Osteoblast (primary cell): Measurements from ENCODE around the gene TBCD. TPM values are rescaled to one million over a fixed set of nuclear protein-coding genes. Genes with fewer than 3 reads are reported as not detected.

ENCODE experiments used
- DNase-seq: peaks from one replicate; pipeline ENCODE4 v3.0.0; 2011; ENCODE audit warnings: low spot score, mixed read lengths; ENCODE audit not compliant: insufficient read length; ENCODE audit errors: missing footprints
- H2AFZ ChIP-seq: 2 replicates; pipeline ENCODE4 v1.6.0; 2011; ENCODE audit warnings: mild to moderate bottlenecking, low read length
- H3K27ac ChIP-seq: 2 replicates; pipeline ENCODE4 v1.5.1; 2011; ENCODE audit warnings: mild to moderate bottlenecking, low read depth, low read length, moderate library complexity
- H3K27me3 ChIP-seq: 2 replicates; pipeline ENCODE4 v1.6.0; 2012; ENCODE audit warnings: mild to moderate bottlenecking, control low read depth, inconsistent platforms, low read length, moderate library complexity; ENCODE audit not compliant: insufficient read depth
- H3K36me3 ChIP-seq: 2 replicates; pipeline ENCODE4 v1.5.1; 2011; ENCODE audit warnings: mild to moderate bottlenecking, low read length, control low read depth, moderate library complexity; ENCODE audit not compliant: insufficient read depth
- H3K4me1 ChIP-seq: 2 replicates; pipeline ENCODE4 v1.5.1; 2011; ENCODE audit warnings: mild to moderate bottlenecking, low read length, control low read depth, moderate library complexity; ENCODE audit not compliant: insufficient read depth
- H3K4me2 ChIP-seq: 2 replicates; pipeline ENCODE4 v1.6.0; 2011; ENCODE audit warnings: mild to moderate bottlenecking, low read length; ENCODE audit not compliant: insufficient read depth
- H3K4me3 ChIP-seq: fragments of 200-600 bp; sonication (generic); 3 replicates; pipeline ENCODE4 v1.5.1; 2012; ENCODE audit warnings: mild to moderate bottlenecking, low read length, inconsistent platforms; ENCODE audit not compliant: insufficient read depth
- H3K79me2 ChIP-seq: 2 replicates; pipeline ENCODE4 v1.6.0; 2012; ENCODE audit warnings: mild to moderate bottlenecking, low read length, control low read depth, inconsistent platforms; ENCODE audit not compliant: insufficient read depth
- H3K9me3 ChIP-seq: 2 replicates; pipeline ENCODE4 v1.5.1; 2011; ENCODE audit warnings: low read depth, low read length, control low read depth
- H4K20me1 ChIP-seq: 2 replicates; pipeline ENCODE4 v1.6.0; 2012; ENCODE audit warnings: mild to moderate bottlenecking, low read length, control low read depth; ENCODE audit not compliant: insufficient read depth
- CTCF ChIP-seq: IDR thresholded peaks from 2 replicates; pipeline ENCODE4 v1.5.1; 2011; ENCODE audit warnings: mild to moderate bottlenecking, low read depth, low read length, moderate library complexity; ENCODE audit errors: extremely low read depth
- total RNA-seq: library from RNA; depleted of rRNA; stranded (reverse); fragments of >200 nt; gene quantifications from 2 replicates; pipeline ENCODE4 v1.2.3, GENCODE V29; 2012

Gene TBCD
- total RNA-seq, 1 donor: 29.0 TPM

GRCh38 chr17:82925336-82925735, 173.5 kb downstream of the TBCD start:
- Histone ChIP-seq H3K4me1 (no peaks in the 10 kb centered on the region), H3K79me2 (no peaks in the 10 kb centered on the region), H3K27me3 (no peaks in the 10 kb centered on the region), H3K4me2 (no peak overlapping the region), H3K9me3 (no peaks in the 10 kb centered on the region), H3K4me3 (no peak overlapping the region), H4K20me1 (no peaks in the 10 kb centered on the region), H3K36me3 (peaks cover 18% of the 10 kb centered on the region), H3K27ac (no peak overlapping the region), H2AFZ (no peak overlapping the region)
- no peak for DNase-seq
- TF ChIP-seq CTCF: no peak

GRCh38 chr17:82926081-82926480, 174.2 kb downstream of the TBCD start:
- Histone ChIP-seq H3K4me3 (no peak overlapping the region), H3K4me2 (no peak overlapping the region), H3K36me3 (peaks cover 18% of the 10 kb centered on the region), H3K9me3 (no peaks in the 10 kb centered on the region), H3K4me1 (peaks cover under 1% of the 10 kb centered on the region), H4K20me1 (no peaks in the 10 kb centered on the region), H3K27me3 (no peaks in the 10 kb centered on the region), H3K27ac (no peak overlapping the region), H3K79me2 (no peaks in the 10 kb centered on the region), H2AFZ (no peak overlapping the region)
- DNase-seq: no peak
- TF ChIP-seq CTCF: no peak

GRCh38 chr17:82926716-82927115, 174.9 kb downstream of the TBCD start:
- H3K4me2 ChIP-seq: no peak overlapping the region
- no peaks in the 10 kb centered on the region for H4K20me1 ChIP-seq
- no peaks in the 10 kb centered on the region for H3K27me3 ChIP-seq
- H3K4me3 ChIP-seq: no peak overlapping the region
- DNase-seq: no peak
- peaks cover 7% of the 10 kb centered on the region for H3K4me1 ChIP-seq
- TF ChIP-seq CTCF: no peak
- no peak overlapping the region for H3K27ac ChIP-seq
- H3K79me2 ChIP-seq: no peaks in the 10 kb centered on the region
- H3K36me3 ChIP-seq: peaks cover 18% of the 10 kb centered on the region
- no peak overlapping the region for H2AFZ ChIP-seq
- H3K9me3 ChIP-seq: no peaks in the 10 kb centered on the region

GRCh38 chr17:82927311-82927660, 175.4 kb downstream of the TBCD start:
- Histone ChIP-seq H3K9me3 (no peaks in the 10 kb centered on the region), H3K79me2 (no peaks in the 10 kb centered on the region), H3K27ac (no peak overlapping the region), H4K20me1 (no peaks in the 10 kb centered on the region), H3K4me3 (no peak overlapping the region), H3K27me3 (no peaks in the 10 kb centered on the region), H3K36me3 (peaks cover 18% of the 10 kb centered on the region), H2AFZ (no peak overlapping the region), H3K4me1 (peaks cover 12% of the 10 kb centered on the region), H3K4me2 (no peak overlapping the region)
- DNase-seq: peak; percentile 75
- no peak for TF ChIP-seq CTCF
